ENCODE data around the gene NCSTN.

DNA sequence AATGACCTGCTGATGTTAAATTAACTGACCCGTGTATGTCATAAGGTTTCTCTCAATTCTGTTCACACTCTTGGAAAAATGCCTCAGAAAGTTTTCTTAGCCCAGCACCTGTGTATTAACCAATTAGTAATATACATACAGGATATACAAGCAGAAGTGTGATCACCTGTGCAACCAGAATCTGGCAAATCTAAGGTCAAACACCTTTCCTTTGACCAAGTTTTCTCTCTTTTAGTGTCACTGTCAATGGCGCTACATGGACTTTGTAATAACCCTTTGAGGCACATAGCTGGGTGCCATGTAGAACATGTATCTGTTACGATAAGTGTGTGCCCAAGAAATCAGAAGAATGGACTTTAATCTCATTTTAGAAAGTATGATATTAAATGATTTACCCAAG, 1.1 kb downstream of the NCSTN start:
- TF ChIP-seq CTCF (IDR thresholded peaks at IDR 0.05; ENCODE audit: low read depth, low read length), result no peak
- TF ChIP-seq EZH2phosphoT487 (IDR thresholded peaks at IDR 0.05; ENCODE audit: low read depth), result no peak

Data from OCI-LY3 (cell line).